Measurements from ENCODE around the gene NUP210L.

NUP210L gene

GRCh38 chr1:153945131-153945794, 209.6 kb downstream of the NUP210L start:
- TF ChIP-seq CTCF (IDR thresholded peaks at IDR 0.05; ENCODE audit: low read depth, low read length), result no peak
- peak overlapping the region; percentile 84 for H3K4me3 ChIP-seq (ENCODE audit: low read depth, low read length)

GRCh38 chr1:153944827-153945117, 210.1 kb downstream of the NUP210L start:
- TF ChIP-seq CTCF (IDR thresholded peaks at IDR 0.05; ENCODE audit: low read depth, low read length), result no peak
- peak overlapping the region; percentile 84 for H3K4me3 ChIP-seq (ENCODE audit: low read depth, low read length)

- no peak overlapping the region for H3K4me3 ChIP-seq (ENCODE audit: low read depth, low read length)
- TF ChIP-seq CTCF (IDR thresholded peaks at IDR 0.05; ENCODE audit: low read depth, low read length), result no peak
Observed at GRCh38 chr1:153944005-153944826, 210.7 kb downstream of the NUP210L start.

GRCh38 chr1:153942766-153943549, 211.9 kb downstream of the NUP210L start:
- TF ChIP-seq CTCF (IDR thresholded peaks at IDR 0.05; ENCODE audit: low read depth, low read length), result no peak
- H3K4me3 ChIP-seq (ENCODE audit: low read depth, low read length), result no peak overlapping the region
